ENCODE results near the gene HOXC11.

The HOXC11 gene

GRCh38 chr12:53974084-53975063 lies 1.4 kb downstream of the HOXC11 start, which contains the start of gene HOTAIR:
Gene HOTAIR, minus strand, starts transcription at chr12:53974954.
- DNase-seq, result no peak

GRCh38 chr12:53975064-53975471 lies 2.1 kb downstream of the HOXC11 start:
- DNase-seq, result no peak

GRCh38 chr12:53975479-53976152 lies 2.7 kb downstream of the HOXC11 start:
- DNase-seq, result no peak

GRCh38 chr12:53976172-53976822 lies 3.4 kb downstream of the HOXC11 start:
- DNase-seq, result no peak

- no peak for DNase-seq
Observed at GRCh38 chr12:53976823-53977595, 4.1 kb downstream of the HOXC11 start.

DNA sequence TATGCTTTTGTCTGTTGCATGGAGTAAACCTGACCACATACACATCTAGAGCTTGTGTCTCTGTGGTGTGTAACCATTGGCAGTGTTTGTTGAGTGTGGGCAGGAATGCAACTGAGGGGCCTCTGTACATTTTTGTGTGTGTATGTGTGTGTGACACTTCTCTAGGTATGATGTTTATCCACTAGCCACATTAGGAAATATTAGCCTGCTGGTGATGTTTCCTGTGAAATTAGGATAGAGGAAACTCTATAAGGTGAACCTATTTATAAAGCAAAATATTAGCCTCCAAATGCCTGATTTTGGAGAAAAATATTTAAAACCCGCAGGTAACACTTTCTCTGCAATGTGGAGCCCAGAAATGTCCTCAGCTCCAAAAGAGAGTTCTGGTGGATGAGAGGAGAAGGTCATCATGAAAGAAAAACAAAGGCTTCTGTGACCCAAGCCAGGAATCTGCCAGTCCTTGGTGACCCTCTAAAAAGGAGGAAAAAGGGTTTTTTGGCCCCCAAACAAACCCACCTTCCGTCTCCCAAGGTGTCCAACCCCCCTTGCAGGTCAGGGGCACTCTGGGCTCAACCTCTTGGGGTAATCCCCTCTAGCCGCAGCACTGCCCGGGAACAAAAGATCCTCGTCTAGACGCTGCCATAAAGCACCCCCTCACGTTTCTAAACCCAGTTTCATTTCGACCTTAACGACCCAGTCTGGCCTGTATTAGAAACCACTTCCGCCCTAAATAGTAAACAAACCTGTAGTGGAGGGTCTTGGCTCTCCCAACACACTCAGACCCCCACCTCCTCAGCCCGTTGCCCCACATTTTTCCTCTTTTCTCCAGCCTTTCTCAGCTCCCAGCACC lies 4.9 kb downstream of the HOXC11 start:
- no peak for DNase-seq

GRCh38 chr12:53978477-53979356 lies 5.8 kb downstream of the HOXC11 start:
- no peak for DNase-seq

GRCh38 chr12:53980104-53980801 lies 7.3 kb downstream of the HOXC11 start:
- no peak for DNase-seq

- DNase-seq, result no peak
Observed at GRCh38 chr12:53980802-53981496, 8.0 kb downstream of the HOXC11 start.

GRCh38 chr12:53981634-53982565 lies 9.0 kb downstream of the HOXC11 start:
- no peak for DNase-seq

DNA sequence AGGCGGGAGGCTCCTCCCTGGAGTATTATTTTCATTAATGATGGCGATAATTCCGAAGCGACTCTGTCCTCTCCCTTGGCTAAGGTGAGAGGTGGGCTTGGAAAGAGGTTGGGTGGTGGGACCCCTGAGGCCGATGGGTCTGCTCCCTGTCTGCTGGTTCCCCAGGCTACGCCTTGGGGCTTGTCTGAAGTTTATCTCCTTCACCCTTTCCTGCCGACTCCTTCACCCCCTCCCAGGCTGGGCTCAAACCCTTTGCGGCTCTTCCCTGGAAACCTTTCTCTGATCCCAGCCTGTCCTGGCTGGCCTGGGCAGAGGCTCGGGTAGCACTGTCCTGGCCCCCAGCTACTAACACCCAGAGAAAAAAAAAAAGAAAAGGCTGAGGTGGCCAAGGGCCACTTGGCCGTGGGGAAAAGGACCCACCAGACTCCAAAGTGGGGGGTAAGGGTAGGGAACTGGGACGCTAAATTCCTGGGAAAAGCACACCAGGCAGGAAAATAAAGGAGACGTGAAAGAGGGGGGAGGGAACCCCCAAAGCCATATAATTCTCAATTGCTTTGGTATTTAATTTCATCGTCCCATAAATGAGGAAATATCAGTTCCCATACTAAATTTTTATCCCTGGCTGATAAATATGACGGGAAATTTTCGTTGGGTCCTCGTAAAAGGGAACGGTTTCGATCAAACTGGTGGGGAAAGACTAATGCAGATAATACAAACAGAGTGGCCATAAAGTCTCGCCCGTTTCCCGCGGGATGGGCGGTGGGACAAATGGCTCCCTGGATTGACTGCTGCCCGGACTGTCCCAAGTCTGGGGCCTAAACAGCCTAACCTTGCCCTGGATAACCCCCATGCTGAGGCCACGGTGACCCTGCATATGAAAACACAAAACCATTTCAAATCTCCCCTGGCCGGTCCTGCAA lies 10.0 kb downstream of the HOXC11 start:
- DNase-seq, result no peak

- DNase-seq, result no peak
Observed at GRCh38 chr12:53983568-53983949, 10.6 kb downstream of the HOXC11 start.

DNA sequence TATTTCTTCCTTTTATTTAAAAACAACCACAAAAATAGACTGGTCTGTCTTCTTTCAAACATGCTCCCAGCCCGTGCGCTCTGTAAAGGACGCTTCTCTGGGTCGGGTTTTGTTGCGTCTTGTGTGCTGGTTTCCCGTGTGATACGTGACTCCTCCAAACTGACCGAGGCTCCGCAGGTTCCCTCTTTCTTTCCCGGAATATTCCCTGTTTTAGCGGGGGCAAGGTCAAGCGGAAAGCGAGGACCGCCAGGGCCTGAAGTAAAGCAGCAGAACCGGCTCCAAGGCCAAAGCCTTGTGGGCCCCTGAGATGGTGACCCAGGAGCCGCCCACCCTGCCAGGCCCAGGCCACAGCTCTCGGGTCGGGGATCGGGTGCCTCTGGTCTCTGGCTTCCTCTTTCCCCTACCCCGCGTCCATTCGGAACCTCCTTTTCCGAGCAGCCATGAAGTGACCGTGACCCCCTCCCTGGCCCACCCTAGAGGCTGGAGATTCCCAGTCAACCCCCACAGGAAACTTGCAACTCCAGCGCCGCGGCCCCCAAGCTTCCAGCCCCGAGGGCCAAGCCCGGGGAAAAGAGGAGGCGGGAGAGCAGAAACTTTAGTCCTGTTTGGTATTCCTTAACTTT lies 11.1 kb downstream of the HOXC11 start:
- no peak for DNase-seq

GRCh38 chr12:53984901-53985691 lies 12.2 kb downstream of the HOXC11 start, which contains the start of gene HOXC10:
Gene HOXC10, plus strand, starts transcription at chr12:53985146. Its CDS starts 114 bp downstream, at chr12:53985260.
- peak; percentile 59 for DNase-seq

GRCh38 chr12:53985692-53985993 lies 12.7 kb downstream of the HOXC11 start:
- DNase-seq, result no peak
